Left hindlimb (tissue), 1 donor: ENCODE measurements around the gene SLC8A2.
"Not testable (repeated sequence)": the region's sequence is repeated elsewhere in the genome, so short reads cannot be mapped to it uniquely, and the experiment has no call there.

ENCODE experiments used
- DNase-seq: peaks from one replicate; pipeline ENCODE4 v3.0.0-alpha.2; 2018

The SLC8A2 gene

DNA sequence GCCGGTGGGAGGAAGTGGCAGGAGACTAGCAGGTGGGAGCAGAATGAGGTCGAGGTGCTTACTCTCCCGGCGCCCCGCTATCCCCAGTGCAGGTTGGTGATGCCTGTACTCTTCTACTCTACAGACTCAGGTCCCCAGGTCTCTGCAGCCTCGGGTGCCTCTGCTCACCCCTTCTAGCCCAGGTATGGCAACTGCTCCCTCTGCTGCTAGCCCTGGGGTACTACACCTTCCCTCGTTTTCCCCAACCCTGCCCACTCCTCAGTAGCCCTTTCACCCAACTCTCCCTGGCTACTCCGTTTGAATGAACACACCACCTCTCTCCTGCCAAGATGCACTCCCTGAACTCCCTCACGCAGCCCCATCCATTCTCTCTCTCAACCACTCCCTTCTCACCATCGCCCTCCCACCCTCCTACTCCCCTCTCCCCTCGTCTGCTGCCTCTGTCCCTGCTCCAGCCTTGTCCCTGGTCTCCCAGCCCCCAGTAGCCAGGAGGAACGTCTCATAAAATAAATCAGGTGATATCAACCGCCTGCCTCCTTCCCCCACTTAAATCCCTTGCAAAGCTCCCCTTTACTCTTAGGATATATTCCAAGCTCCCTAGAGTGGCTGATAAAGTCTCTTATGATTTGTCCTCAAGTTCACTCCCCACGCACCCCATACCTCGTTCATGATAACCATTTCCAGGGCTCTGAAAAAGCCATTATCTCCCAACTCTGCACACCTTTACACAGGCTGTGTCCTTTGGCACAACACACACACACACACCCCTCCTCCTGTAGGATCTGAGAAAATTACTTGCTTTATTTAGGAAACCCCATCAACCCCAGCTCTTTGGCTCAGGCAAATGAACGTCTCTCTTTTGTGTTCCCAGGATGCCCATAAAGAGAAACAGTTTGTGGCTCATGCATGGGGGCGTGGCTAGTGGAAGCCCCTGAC lies 44.2 kb downstream of the SLC8A2 start:
- DNase-seq: no peak

DNA sequence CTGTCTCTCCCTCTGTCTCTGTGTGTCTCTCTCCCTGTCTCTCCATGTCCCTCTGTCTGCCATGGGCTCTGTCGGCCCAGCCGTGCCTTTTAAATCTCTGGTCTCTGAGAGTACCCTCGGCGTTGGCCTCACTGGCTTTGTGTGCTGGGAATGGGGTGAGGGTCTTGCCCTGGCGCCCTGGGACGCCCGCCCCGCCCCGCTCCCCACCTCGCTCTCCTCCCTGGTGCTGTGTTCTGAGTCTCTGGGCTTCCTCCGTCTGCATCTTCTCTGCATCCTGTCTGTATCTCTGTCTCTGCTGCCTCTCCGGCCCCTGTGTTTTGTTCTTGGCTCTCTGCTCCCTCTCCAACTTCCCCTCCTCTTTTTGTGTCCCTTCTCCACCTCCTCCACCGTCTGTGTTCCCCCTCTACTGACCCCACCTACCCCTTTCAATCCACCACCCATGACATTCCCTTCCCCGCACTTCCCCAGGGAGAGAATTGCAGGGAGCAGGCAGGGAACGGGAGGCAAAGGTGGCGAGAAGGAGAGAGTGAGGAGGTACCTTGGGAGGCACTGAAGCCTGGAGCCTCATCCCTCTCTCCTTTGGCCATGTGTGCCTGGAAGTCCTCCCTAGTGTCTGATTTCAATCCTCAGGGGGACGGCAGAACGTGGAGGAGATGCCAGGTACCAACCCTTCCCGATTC lies 48.4 kb downstream of the SLC8A2 start:
- DNase-seq: no peak

GRCh38 chr19:47422417-47423163 lies 49.1 kb downstream of the SLC8A2 start:
- DNase-seq: no peak

DNA sequence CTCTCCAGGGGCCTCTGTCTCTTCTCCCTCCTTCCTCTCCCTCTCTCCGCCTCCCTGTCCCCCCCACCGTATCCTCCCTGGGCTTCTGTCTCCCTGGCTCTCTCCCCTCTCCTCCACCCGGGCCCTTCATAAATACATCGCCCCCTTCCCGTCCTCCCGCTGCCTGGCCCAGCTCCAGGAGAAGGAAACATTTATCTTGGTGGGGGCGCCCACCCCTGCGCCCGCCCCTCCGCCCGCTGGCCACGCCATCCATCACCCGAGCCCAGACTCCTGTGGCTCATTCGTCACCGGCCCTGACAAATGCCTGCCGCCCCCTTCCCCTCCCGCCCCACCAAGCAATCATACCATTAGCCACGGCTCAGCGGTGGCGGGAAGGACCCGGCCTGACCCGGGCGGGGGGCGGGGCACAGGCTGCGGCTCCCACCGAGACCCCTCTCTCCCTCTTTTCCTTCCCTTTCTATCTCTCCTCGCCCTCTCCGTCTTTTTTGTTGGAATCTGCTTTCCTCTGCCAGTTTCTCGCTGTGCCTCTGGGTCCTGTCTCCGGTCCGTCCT lies 49.8 kb downstream of the SLC8A2 start:
- no peak for DNase-seq

- no peak for DNase-seq
These were observed 50.4 kb downstream of the SLC8A2 start for GRCh38 chr19:47421244-47421786.

DNA sequence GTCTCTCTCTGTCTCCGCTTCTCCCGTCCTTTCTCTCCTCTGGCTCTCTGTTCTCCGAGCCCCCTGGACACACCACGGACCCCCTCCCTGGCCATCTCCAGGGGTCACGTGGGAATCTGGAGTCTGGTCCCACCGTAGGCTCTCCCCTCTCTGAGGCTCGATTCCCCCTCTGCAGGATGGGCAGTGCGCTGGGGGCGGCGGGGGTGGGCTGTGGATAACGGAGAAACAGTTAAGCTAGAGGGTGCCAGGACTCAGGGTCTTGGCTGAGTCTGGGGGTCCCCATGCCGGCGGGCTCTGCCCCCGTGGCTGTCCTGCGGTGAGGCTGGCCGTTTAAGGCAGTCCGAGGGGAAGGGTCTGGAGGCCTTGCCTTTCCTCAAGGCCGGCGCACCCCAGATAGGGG lies 51.9 kb downstream of the SLC8A2 start:
- no peak for DNase-seq

GRCh38 chr19:47419030-47419783 lies 52.5 kb downstream of the SLC8A2 start, which contains the start of gene MEIS3:
Gene MEIS3 (minus strand): TSS chr19:47419527. CDS start chr19:47419081, 446 bp downstream.
- no peak for DNase-seq

DNA sequence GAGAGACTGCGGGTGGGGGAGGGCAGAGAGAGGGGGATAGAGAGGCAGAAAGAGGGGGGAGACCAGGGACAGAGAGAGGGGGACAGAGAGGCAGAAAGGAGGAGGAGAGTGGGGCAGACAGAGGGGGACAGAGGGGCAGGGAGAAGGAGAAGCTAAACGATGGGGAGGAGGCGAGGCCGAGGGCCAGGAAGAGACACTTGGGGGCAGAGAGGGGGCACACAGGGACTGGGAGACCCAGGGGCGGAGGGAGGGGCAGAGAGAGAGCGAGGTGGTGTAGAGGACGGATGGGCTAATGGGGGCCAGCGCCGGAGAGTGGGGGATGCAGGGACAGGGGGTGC lies 53.0 kb downstream of the SLC8A2 start:
- no peak for DNase-seq

GRCh38 chr19:47417746-47418691 lies 53.7 kb downstream of the SLC8A2 start:
- DNase-seq: no peak

DNA sequence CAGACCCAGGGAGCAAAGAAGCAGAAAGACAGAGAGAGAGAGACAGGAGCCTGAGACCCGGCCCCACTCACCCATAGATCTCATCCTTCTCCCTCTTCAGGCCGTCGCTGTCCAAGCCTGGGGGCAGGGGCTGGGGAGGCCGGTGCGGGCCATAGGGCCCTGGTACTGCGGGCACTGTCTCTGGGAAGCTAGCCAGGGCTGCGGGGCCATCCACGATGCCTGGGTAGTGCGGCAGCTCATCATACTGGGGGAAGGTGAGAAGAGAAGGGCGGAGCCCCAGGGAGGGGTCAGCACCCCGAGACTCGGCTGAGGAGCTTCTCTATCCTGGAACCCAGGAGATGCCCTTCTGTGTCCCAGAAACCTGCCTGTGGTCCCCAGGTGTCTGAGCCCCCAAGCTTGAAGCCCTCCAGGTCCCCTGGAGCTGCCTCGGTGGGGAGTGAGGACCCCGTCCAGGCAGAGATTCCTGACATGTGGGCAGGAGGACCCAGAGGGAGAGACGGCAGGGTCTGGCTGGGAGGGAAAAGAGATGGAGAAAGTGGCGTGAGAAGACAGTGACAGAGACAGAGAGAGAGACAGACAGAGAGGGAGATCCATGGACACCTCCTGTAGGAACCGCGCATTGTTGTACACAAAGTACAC lies 54.5 kb downstream of the SLC8A2 start:
- DNase-seq: no peak

GRCh38 chr19:47416643-47416985 lies 55.1 kb downstream of the SLC8A2 start:
- DNase-seq: no peak

GRCh38 chr19:47415953-47416642 lies 55.6 kb downstream of the SLC8A2 start:
- no peak for DNase-seq

DNA sequence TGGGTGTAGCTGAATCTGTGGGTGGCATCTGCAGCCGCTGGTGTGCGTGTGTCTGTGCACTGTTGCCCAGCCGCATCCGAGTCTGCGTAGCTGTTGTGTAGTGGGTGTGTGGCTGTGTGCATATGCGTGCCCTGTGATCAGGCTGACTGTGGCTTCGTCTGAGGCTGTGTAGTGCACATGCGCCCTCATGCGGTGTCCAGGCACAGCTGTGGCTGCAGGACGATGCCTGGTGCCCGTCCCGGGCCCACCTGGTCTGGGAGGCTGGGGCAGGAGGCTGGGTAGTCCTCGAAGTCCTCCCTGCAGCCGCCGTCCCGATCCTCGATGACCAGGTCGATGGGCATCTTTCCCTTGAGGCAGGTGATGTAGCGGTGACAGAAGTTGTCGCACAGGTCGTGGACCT lies 57.2 kb downstream of the SLC8A2 start:
- DNase-seq: no peak

DNA sequence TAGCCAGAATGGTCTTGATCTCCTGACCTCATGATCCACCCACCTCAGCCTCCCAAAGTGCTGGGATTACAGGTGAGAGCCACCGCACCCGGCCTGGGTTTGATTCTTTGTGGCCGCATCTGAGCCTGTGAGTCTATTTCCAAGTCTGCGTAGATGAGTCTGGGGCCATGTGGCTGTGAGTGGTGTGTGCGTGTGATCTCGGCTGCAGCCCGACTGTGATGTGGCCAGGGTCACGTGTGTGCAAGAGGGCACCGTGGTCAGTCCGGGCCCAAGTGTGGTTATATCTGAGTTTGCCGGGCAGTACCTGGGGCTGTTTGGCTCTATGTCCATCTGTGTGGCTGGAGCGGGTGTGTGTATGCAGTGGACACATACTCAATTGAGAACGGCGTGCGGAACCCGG lies 57.8 kb downstream of the SLC8A2 start:
- no peak for DNase-seq

- DNase-seq: not testable (repeated sequence)
These were observed 60.0 kb downstream of the SLC8A2 start for GRCh38 chr19:47411696-47412095.

DNA sequence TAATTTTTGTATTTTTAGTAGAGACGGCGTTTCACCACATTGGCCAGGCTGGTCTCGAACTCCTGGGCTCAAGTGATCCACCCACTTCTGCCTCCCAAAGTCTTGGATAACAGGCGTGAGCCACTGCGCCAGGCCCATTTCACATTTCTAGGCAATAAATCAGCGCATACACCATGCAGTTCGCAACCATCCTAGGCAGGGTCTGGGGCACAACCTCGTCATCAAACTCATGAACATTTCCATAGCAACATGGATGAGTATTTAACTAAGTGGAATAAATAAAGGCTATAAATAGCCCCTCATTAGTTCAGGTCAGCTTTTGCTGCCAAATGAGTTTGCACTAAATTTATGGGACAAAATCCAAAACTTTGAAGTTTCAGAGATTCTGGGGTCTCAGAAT lies 60.6 kb downstream of the SLC8A2 start:
- DNase-seq: no peak

DNA sequence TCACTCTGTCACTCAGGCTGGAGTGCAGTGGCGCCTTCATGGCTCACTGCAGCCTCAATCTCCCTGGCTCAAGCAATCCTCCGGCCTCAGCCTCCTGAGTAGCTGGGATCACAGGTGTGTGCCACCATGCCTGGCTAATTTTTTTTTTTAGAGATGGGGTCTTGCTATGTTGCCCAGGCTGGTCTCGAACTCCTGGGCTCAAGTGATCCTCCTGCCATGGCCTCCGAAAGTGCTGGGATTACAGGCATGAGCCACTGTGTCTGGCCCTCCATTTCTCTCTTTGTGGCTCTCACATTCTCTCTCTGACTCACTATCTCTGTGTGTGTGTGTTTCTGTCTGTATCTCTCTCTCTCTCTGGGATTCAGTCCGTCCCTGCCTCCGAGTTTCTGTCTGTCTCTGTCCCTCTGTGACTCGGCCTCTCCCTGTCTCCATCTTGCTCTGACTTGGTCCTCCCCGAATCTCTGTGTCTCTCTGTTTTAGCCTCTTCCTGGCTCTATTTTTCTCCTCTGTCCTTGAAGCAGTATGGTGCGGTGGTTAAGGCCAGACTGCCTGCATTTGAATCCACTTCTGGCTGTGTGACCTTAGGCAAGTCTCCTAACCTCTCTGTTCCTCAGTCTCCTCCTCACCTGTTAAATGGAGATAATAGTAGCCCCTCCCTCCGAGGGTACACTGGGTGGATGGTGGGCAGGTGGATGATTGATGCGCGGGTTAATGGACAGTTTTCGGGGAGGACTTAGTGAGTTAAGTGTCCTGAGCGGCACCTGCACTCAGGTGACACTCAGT lies 63.3 kb downstream of the SLC8A2 start:
- DNase-seq: no peak

GRCh38 chr19:47407417-47407774 lies 64.3 kb downstream of the SLC8A2 start:
- DNase-seq: no peak
